ENCODE results near the gene PLA2R1.

- no peak for TF ChIP-seq CTCF (conservative IDR thresholded peaks at IDR 0.05; ENCODE audit: low read depth, low read length)
- no peak for TF ChIP-seq EZH2phosphoT487 (IDR thresholded peaks at IDR 0.05; ENCODE audit: borderline replicate concordance, low read length)
Measured at GRCh38 chr2:160053946-160054345, 8.5 kb downstream of the PLA2R1 start.

Data from PC-3 (cell line).